ENCODE results near the gene GARS1. TPM values are rescaled to one million over a fixed set of nuclear protein-coding genes. Genes with fewer than 3 reads are reported as not detected.
"Not testable (repeated sequence)": the region's sequence is repeated elsewhere in the genome, so short reads cannot be mapped to it uniquely, and the experiment has no call there.

The GARS1 gene
- total RNA-seq, 1 experiment from 2014 or later: 296 TPM

DNA sequence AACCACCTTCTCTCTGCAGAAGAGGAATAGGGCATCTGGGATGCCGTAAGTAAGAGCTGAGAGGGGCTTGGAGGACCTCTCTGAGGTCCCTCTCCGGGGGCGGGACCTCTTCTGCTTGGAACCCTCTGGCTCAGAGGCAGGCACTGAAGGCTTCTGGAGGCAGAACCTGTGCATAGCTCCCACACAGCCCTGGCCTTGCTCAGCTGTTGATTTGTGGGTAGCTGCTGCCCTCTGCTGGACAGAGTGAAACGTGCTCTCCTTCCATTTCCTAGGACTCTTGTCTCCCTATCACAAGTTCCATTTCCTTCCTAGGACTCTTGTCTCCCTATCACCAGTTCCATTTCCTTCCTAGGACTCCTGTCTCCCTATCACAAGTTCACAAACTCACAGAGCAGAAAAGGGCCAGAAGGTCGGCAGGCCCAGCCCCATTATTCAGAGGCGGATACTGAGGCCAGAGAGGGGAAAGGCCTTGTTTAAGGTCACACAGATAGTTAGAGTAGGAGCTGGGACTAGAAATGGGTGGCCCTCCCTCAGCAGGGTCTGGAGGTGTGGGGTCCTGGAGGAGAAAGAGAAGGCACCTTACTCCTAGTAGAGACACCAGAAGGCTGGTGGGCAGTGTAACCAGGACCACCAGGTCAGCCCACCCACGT, 30.3 kb upstream of the GARS1 start:
- Histone ChIP-seq H3K36me3 (ENCODE audit: insufficient read depth, low read length) (0 out of 2 replicates have a peak, but pooled peaks cover 4% of the 10 kb centered on the region), H3K9me2 (replicated peaks; ENCODE audit: insufficient read depth, low read length) (no peaks in the 10 kb centered on the region), H2AFZ (ENCODE audit: low read length) (no peak overlapping the region), H3K9ac (ENCODE audit: low read length) (no peak overlapping the region), H3K27ac (ENCODE audit: low read length) (no peak overlapping the region), H3K9me3 (ENCODE audit: low read length) (no peaks in the 10 kb centered on the region), H4K20me1 (ENCODE audit: insufficient read depth, low read depth, low read length) (no peaks in the 10 kb centered on the region), H3K4me3 (ENCODE audit: low read length) (no peak overlapping the region), H3K27me3 (ENCODE audit: low read length) (no peaks in the 10 kb centered on the region), H3K79me2 (ENCODE audit: low read length) (no peaks in the 10 kb centered on the region), H3K4me1 (ENCODE audit: low read length) (no peaks in the 10 kb centered on the region), H3K4me2 (ENCODE audit: low read depth, low read length, poor library complexity, severe bottlenecking) (no peak overlapping the region)
- DNase-seq: peak; percentile 92

DNA sequence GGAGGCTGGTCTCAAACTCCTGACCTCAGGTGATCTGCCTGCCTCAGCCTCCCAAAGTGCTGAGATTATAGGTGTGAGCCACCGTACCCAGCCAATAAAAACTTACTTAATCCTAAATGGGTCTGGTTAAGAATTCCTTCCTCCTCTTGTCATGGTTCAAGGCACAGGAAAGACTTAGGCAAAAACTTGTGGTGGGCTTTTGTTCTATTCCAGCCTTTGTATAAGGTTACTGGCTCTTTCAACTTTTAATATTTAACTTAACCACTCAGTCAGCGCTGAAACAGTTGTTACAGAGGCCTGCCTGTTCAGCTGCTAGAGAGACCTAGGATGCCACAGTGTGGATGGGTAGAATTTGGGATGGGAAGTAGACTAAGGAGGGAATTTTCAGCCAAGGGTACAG, 28.1 kb upstream of the GARS1 start:
- H3K4me1 ChIP-seq (ENCODE audit: low read length): no peaks in the 10 kb centered on the region
- H3K27ac ChIP-seq (ENCODE audit: low read length): no peak overlapping the region
- H2AFZ ChIP-seq (ENCODE audit: low read length): no peak overlapping the region
- H3K9me2 ChIP-seq (replicated peaks; ENCODE audit: insufficient read depth, low read length): no peaks in the 10 kb centered on the region
- H3K9ac ChIP-seq (ENCODE audit: low read length): no peak overlapping the region
- H3K27me3 ChIP-seq (ENCODE audit: low read length): no peaks in the 10 kb centered on the region
- H4K20me1 ChIP-seq (ENCODE audit: insufficient read depth, low read depth, low read length): no peaks in the 10 kb centered on the region
- no peak overlapping the region for H3K4me3 ChIP-seq (ENCODE audit: low read length)
- H3K36me3 ChIP-seq (ENCODE audit: insufficient read depth, low read length): peaks cover 8% of the 10 kb centered on the region; the same call in 1 of the 2 replicates
- no peaks in the 10 kb centered on the region for H3K79me2 ChIP-seq (ENCODE audit: low read length)
- H3K4me2 ChIP-seq (ENCODE audit: low read depth, low read length, poor library complexity, severe bottlenecking): no peak overlapping the region
- peaks cover 5% of the 10 kb centered on the region; the same call in 1 of the 2 replicates for H3K9me3 ChIP-seq (ENCODE audit: low read length)
- DNase-seq: no peak

DNA sequence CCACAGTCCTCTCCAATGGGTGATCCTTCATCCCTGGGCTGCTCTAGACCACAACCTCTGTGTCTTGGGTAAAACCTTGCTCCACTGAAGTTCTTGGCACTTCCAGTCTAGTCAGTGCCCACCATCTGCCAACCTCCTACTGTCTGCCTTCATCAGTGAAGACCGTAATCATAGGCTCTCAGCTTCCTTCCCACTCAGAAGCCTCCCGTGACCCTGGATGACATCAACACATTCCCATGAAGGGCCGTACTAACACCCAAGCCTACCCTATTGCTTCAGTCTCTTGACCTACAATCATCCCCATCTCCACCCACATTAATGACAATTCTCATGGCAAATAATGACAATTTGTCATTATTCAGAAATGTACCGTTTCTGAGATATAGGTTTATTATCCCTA, 27.6 kb upstream of the GARS1 start:
- Histone ChIP-seq H3K27me3 (ENCODE audit: low read length) (no peaks in the 10 kb centered on the region), H3K4me3 (ENCODE audit: low read length) (no peak overlapping the region), H3K9me3 (ENCODE audit: low read length) (peaks cover 5% of the 10 kb centered on the region; the same call in 1 of the 2 replicates), H3K4me2 (ENCODE audit: low read depth, low read length, poor library complexity, severe bottlenecking) (no peak overlapping the region), H3K27ac (ENCODE audit: low read length) (no peak overlapping the region), H2AFZ (ENCODE audit: low read length) (no peak overlapping the region), H4K20me1 (ENCODE audit: insufficient read depth, low read depth, low read length) (no peaks in the 10 kb centered on the region), H3K79me2 (ENCODE audit: low read length) (no peaks in the 10 kb centered on the region), H3K9ac (ENCODE audit: low read length) (no peak overlapping the region), H3K4me1 (ENCODE audit: low read length) (no peaks in the 10 kb centered on the region), H3K9me2 (replicated peaks; ENCODE audit: insufficient read depth, low read length) (no peaks in the 10 kb centered on the region), H3K36me3 (ENCODE audit: insufficient read depth, low read length) (peaks cover 8% of the 10 kb centered on the region; the same call in 1 of the 2 replicates)
- no peak for DNase-seq

DNA sequence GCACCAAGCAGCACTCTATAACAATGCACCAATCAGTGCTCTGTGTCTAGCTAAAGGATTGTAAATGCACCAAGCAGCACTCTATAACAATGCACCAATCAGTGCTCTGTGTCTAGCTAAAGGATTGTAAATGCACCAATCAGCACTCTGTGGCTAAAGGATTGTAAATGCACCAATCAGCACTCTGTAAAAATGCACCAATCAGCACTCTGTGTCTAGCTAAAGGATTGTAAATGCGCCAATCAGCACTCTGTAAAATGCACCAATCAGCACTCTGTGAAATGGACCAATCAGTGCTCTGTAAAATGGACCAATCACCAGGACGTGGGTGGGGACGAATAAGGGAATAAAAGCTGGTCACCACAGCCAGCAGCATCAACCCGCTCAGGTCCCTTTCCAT, 24.4 kb upstream of the GARS1 start:
- H3K27ac ChIP-seq (ENCODE audit: low read length); H3K9ac ChIP-seq (ENCODE audit: low read length); DNase-seq; H3K4me2 ChIP-seq (ENCODE audit: low read depth, low read length, poor library complexity, severe bottlenecking); H2AFZ ChIP-seq (ENCODE audit: low read length); H4K20me1 ChIP-seq (ENCODE audit: insufficient read depth, low read depth, low read length); H3K9me2 ChIP-seq (replicated peaks; ENCODE audit: insufficient read depth, low read length); H3K27me3 ChIP-seq (ENCODE audit: low read length); H3K4me1 ChIP-seq (ENCODE audit: low read length); H3K4me3 ChIP-seq (ENCODE audit: low read length); H3K79me2 ChIP-seq (ENCODE audit: low read length): not testable (repeated sequence)
- Histone ChIP-seq H3K36me3 (ENCODE audit: insufficient read depth, low read length) (peaks cover 38% of the 10 kb centered on the region), H3K9me3 (ENCODE audit: low read length) (peaks cover 12% of the 10 kb centered on the region)

DNA sequence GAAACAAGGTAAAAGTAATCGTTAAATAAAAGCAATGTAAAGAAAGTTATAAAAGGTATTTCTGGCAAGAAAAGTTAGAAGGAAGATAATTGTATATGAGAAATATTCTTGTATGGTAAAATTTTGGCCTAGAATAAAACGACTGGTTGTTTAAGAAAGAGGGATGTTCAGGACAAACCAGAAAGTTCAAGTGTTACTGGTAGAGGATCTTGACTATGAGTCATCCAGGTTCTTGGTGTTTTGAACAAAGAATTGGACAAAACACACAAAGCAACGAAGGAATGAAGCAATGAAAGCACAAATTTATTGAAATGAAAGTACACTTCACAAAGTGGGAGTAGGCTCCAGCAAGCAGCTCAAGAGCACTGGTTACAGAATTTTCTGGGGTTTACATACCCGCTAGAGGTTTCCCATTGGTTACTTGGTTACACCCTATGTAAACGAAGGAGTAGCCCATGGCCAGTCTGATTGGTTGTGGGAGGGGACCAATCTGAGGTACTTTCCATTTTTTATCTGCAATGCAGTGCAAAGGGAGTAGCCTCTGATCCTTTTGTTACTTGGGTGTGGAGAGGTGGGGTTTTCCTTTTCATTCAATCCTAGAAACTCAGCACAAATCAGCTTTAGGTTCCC, 22.4 kb upstream of the GARS1 start:
- no peak overlapping the region for H3K27ac ChIP-seq (ENCODE audit: low read length)
- no peak for DNase-seq
- H3K9me3 ChIP-seq (ENCODE audit: low read length): peaks cover 27% of the 10 kb centered on the region
- H3K4me2 ChIP-seq (ENCODE audit: low read depth, low read length, poor library complexity, severe bottlenecking): no peak overlapping the region
- H3K4me3 ChIP-seq (ENCODE audit: low read length): no peak overlapping the region
- H4K20me1 ChIP-seq (ENCODE audit: insufficient read depth, low read depth, low read length): no peaks in the 10 kb centered on the region
- no peaks in the 10 kb centered on the region for H3K27me3 ChIP-seq (ENCODE audit: low read length)
- H3K36me3 ChIP-seq (ENCODE audit: insufficient read depth, low read length): peaks cover 57% of the 10 kb centered on the region
- no peaks in the 10 kb centered on the region for H3K9me2 ChIP-seq (replicated peaks; ENCODE audit: insufficient read depth, low read length)
- H3K4me1 ChIP-seq (ENCODE audit: low read length): no peaks in the 10 kb centered on the region
- no peak overlapping the region for H3K9ac ChIP-seq (ENCODE audit: low read length)
- H2AFZ ChIP-seq (ENCODE audit: low read length): no peak overlapping the region
- H3K79me2 ChIP-seq (ENCODE audit: low read length): no peaks in the 10 kb centered on the region

DNA sequence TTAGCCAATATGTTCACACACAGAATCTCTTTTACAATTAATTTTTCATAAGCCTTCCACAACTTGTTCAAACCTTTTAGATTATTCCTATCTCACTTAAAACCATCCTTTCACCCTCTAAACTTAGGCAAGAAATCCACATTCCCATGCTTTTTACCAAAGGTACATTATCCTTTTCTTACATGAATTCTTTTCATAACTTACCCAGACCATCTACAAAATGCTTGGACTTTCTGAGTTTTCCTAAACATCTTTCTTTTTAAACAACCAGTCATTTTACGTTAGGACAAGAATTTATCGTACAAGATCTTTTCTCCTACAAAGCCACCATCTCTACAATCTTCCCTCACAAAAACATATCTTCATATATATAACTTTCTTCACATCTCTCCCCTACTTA, 18.8 kb upstream of the GARS1 start:
- Histone ChIP-seq H3K9ac (ENCODE audit: low read length) (no peak overlapping the region), H3K9me3 (ENCODE audit: low read length) (peaks cover 23% of the 10 kb centered on the region), H4K20me1 (ENCODE audit: insufficient read depth, low read depth, low read length) (no peaks in the 10 kb centered on the region), H2AFZ (ENCODE audit: low read length) (no peak overlapping the region), H3K4me1 (ENCODE audit: low read length) (no peaks in the 10 kb centered on the region), H3K79me2 (ENCODE audit: low read length) (no peaks in the 10 kb centered on the region), H3K27me3 (ENCODE audit: low read length) (no peaks in the 10 kb centered on the region), H3K4me3 (ENCODE audit: low read length) (no peak overlapping the region), H3K9me2 (replicated peaks; ENCODE audit: insufficient read depth, low read length) (no peaks in the 10 kb centered on the region), H3K36me3 (ENCODE audit: insufficient read depth, low read length) (peaks cover 78% of the 10 kb centered on the region), H3K4me2 (ENCODE audit: low read depth, low read length, poor library complexity, severe bottlenecking) (no peak overlapping the region), H3K27ac (ENCODE audit: low read length) (no peak overlapping the region)
- no peak for DNase-seq

DNA sequence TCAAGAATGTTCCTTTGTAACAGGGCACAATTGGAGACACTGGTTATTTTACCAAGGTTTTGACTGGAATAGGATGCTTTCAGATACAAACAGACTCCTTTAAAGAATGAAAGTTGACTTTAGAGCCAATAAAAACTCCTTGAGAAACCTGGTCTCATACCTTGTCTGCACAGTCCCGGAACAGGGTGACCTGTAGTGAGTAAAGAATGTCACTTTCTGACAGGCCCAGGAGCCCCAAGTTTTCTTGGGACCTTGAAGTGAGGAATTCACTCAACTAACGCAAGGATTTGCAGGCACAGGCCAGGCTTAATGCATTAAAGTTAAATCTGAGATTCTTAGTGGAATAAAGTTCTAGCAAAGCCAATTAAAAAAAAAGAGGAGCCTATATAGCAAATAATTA, 11.5 kb upstream of the GARS1 start:
- Histone ChIP-seq H3K36me3 (ENCODE audit: insufficient read depth, low read length) (peaks cover 52% of the 10 kb centered on the region), H2AFZ (ENCODE audit: low read length) (no peak overlapping the region), H3K79me2 (ENCODE audit: low read length) (peaks cover 14% of the 10 kb centered on the region)

DNA sequence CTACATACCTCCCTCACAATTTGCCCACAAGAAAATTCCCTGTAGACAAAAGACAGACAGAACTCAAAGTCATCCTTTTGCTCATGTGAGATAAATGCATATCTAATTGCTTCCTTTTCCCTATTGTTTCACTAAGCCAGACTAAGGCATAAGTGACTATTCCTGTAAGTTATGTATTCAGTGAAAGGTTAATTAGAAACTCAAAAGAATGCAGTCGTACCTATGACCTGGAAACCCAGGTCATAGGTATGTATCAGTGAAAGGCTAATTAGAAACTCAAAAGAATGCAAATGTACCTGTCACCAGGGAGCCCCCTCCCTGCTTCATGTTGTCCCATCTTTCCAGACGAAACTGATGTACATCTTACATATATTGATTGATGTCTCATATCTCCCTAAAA, 10.3 kb upstream of the GARS1 start:
- H3K9me3 ChIP-seq (ENCODE audit: low read length): no peaks in the 10 kb centered on the region
- peaks cover 26% of the 10 kb centered on the region for H3K79me2 ChIP-seq (ENCODE audit: low read length)
- H3K9me2 ChIP-seq (replicated peaks; ENCODE audit: insufficient read depth, low read length): no peaks in the 10 kb centered on the region
- no peaks in the 10 kb centered on the region for H3K27me3 ChIP-seq (ENCODE audit: low read length)
- peaks cover 40% of the 10 kb centered on the region for H3K36me3 ChIP-seq (ENCODE audit: insufficient read depth, low read length)
- H4K20me1 ChIP-seq (ENCODE audit: insufficient read depth, low read depth, low read length): no peaks in the 10 kb centered on the region
- no peaks in the 10 kb centered on the region for H3K4me1 ChIP-seq (ENCODE audit: low read length)
- DNase-seq: no peak
- no peak overlapping the region for H2AFZ ChIP-seq (ENCODE audit: low read length)
- no peak overlapping the region for H3K9ac ChIP-seq (ENCODE audit: low read length)
- H3K27ac ChIP-seq (ENCODE audit: low read length): no peak overlapping the region
- no peak overlapping the region for H3K4me2 ChIP-seq (ENCODE audit: low read depth, low read length, poor library complexity, severe bottlenecking)
- no peak overlapping the region for H3K4me3 ChIP-seq (ENCODE audit: low read length)

More for the DNA sequence above, 11.5 kb upstream of the GARS1 start:
- Histone ChIP-seq H3K27me3 (ENCODE audit: low read length) (no peaks in the 10 kb centered on the region), H3K9me2 (replicated peaks; ENCODE audit: insufficient read depth, low read length) (no peaks in the 10 kb centered on the region), H3K9me3 (ENCODE audit: low read length) (no peaks in the 10 kb centered on the region), H3K9ac (ENCODE audit: low read length) (no peak overlapping the region), H3K27ac (ENCODE audit: low read length) (no peak overlapping the region), H4K20me1 (ENCODE audit: insufficient read depth, low read depth, low read length) (no peaks in the 10 kb centered on the region), H3K4me1 (ENCODE audit: low read length) (no peaks in the 10 kb centered on the region), H3K4me2 (ENCODE audit: low read depth, low read length, poor library complexity, severe bottlenecking) (no peak overlapping the region), H3K4me3 (ENCODE audit: low read length) (no peak overlapping the region)
- no peak for DNase-seq
